Fibroblast of lung (primary cell): ENCODE results near the gene IL18R1. TPM values are rescaled to one million over a fixed set of nuclear protein-coding genes. Genes with fewer than 3 reads are reported as not detected.

Experiments used
- DNase-seq, 2 donors: peaks; one replicate each; pipeline versions ENCODE4 v3.0.0 to v3.0.0-alpha.2; 2010; ENCODE audit warnings: low read depth in 2 of 2
- H2AFZ ChIP-seq: 2 replicates; pipeline ENCODE4 v1.5.1; 2012; ENCODE audit warnings: low read length, control low read depth, inconsistent platforms
- H3K27ac ChIP-seq: 2 replicates; pipeline ENCODE4 v1.5.1; 2011; ENCODE audit warnings: low read length, control low read depth; ENCODE audit not compliant: insufficient read depth
- H3K27me3 ChIP-seq: 2 replicates; pipeline ENCODE4 v1.5.1; 2011; ENCODE audit warnings: mild to moderate bottlenecking, low read length; ENCODE audit not compliant: control insufficient read depth, insufficient read depth
- H3K36me3 ChIP-seq: 2 replicates; pipeline ENCODE4 v1.5.1; 2011; ENCODE audit warnings: low read length; ENCODE audit not compliant: control insufficient read depth, insufficient read depth
- H3K4me1 ChIP-seq: 2 replicates; pipeline ENCODE4 v1.5.1; 2011; ENCODE audit warnings: low read length; ENCODE audit not compliant: control insufficient read depth, insufficient read depth; ENCODE audit errors: extremely low read depth
- H3K4me2 ChIP-seq: 2 replicates; pipeline ENCODE4 v1.5.1; 2011; ENCODE audit warnings: low read length, control low read depth; ENCODE audit not compliant: insufficient read depth; ENCODE audit errors: extremely low read depth
- H3K4me3 ChIP-seq, 4 experiments: fragments of 200-600 bp in 1 of 4; sonication (generic) in 1 of 4; replicated peaks in 1 of 4; 2 replicates each; pipeline ENCODE4 v1.5.1; 2011 to 2016; ENCODE audit warnings: low read length in 4 of 4, low read depth in 3 of 4, mild to moderate bottlenecking in 3 of 4, control low read depth in 2 of 4, inconsistent platforms in 1 of 4, mixed read lengths in 1 of 4; ENCODE audit not compliant: insufficient read depth in 1 of 4; ENCODE audit errors: control extremely low read depth in 1 of 4
- H3K79me2 ChIP-seq: 2 replicates; pipeline ENCODE4 v1.5.1; 2012; ENCODE audit warnings: mild to moderate bottlenecking, low read length, inconsistent platforms; ENCODE audit not compliant: control insufficient read depth, insufficient read depth
- H3K9ac ChIP-seq: 2 replicates; pipeline ENCODE4 v1.5.1; 2011; ENCODE audit warnings: mild to moderate bottlenecking, low read length, control low read depth; ENCODE audit not compliant: insufficient read depth
- H3K9me3 ChIP-seq: 2 replicates; pipeline ENCODE4 v1.5.1; 2012; ENCODE audit warnings: low read depth, low read length; ENCODE audit not compliant: control insufficient read depth, insufficient read depth
- H4K20me1 ChIP-seq: 2 replicates; pipeline ENCODE4 v1.5.1; 2011; ENCODE audit warnings: low read length; ENCODE audit not compliant: control insufficient read depth, insufficient read depth; ENCODE audit errors: extremely low read depth
- CTCF ChIP-seq, 2 donors: IDR thresholded peaks in 1 of 2; conservative IDR thresholded peaks in 1 of 2; 1 replicate in 1 of 2; 2 replicates in 1 of 2; pipeline ENCODE4 v1.5.1; 2011 to 2012; ENCODE audit warnings: low read length in 2 of 2, control low read depth in 1 of 2, inconsistent platforms in 1 of 2, low read depth in 1 of 2, mild to moderate bottlenecking in 1 of 2
- EZH2 ChIP-seq: IDR thresholded peaks from 2 replicates; pipeline ENCODE4 v1.5.1; 2012; ENCODE audit warnings: low read length, control low read depth, mild to moderate bottlenecking; ENCODE audit errors: missing control alignments
- polyA plus RNA-seq, 2 donors: library from polyadenylated mRNA; depleted of rRNA in 1 of 2; stranded (reverse) in 1 of 2; unstranded in 1 of 2; fragments of >200 nt; gene quantifications; 2 replicates each; pipeline ENCODE4 v1.2.1, GENCODE V29; 2011 to 2012; ENCODE audit warnings: missing spikeins in 1 of 2
- total RNA-seq: library from RNA; depleted of rRNA; stranded (reverse); fragments of >200 nt; gene quantifications from 2 replicates; pipeline ENCODE4 v1.2.1, GENCODE V29; 2014

Gene IL18R1
- total and polyA plus RNA-seq, 2 donors (not counting 1 experiment from before 2014, with no cell fraction given): 0.10 to 0.50 TPM

- Histone ChIP-seq H3K9me3 (no peaks in the 10 kb centered on the region), H3K36me3 (no peaks in the 10 kb centered on the region), H3K4me1 (no peaks in the 10 kb centered on the region), H2AFZ (no peak overlapping the region), H3K79me2 (no peaks in the 10 kb centered on the region), H4K20me1 (no peaks in the 10 kb centered on the region), H3K4me2 (no peak overlapping the region), H3K4me3 (no peak overlapping the region), H3K27ac (no peak overlapping the region), H3K9ac (no peak overlapping the region), H3K27me3 (no peaks in the 10 kb centered on the region)
- TF ChIP-seq CTCF (conservative IDR thresholded peaks at IDR 0.05 in 1 of 2, IDR thresholded peaks at IDR 0.05 in 1 of 2; ENCODE audit: low read depth in 1 of 2, low read length in 2 of 2) (no peak), EZH2 (no peak)
- no peak for DNase-seq
These were observed 36.5 kb downstream of the IL18R1 start for GRCh38 chr2:102392096-102392495.

- TF ChIP-seq CTCF (conservative IDR thresholded peaks at IDR 0.05 in 1 of 2, IDR thresholded peaks at IDR 0.05 in 1 of 2; ENCODE audit: low read depth in 1 of 2, low read length in 2 of 2): no peak
- TF ChIP-seq EZH2: no peak
These were observed 37.3 kb downstream of the IL18R1 start for GRCh38 chr2:102392942-102393341.

GRCh38 chr2:102396012-102396411, 40.4 kb downstream of the IL18R1 start:
- H3K4me3 ChIP-seq: no peak overlapping the region
- DNase-seq: no peak
- H4K20me1 ChIP-seq: no peaks in the 10 kb centered on the region
- H3K36me3 ChIP-seq: no peaks in the 10 kb centered on the region
- H3K4me2 ChIP-seq: no peak overlapping the region
- no peak overlapping the region for H3K27ac ChIP-seq
- H3K79me2 ChIP-seq: no peaks in the 10 kb centered on the region
- no peaks in the 10 kb centered on the region for H3K4me1 ChIP-seq
- no peaks in the 10 kb centered on the region for H3K27me3 ChIP-seq
- H2AFZ ChIP-seq: no peak overlapping the region
- TF ChIP-seq CTCF (conservative IDR thresholded peaks at IDR 0.05 in 1 of 2, IDR thresholded peaks at IDR 0.05 in 1 of 2; ENCODE audit: low read depth in 1 of 2, low read length in 2 of 2): no peak
- TF ChIP-seq EZH2: no peak
- no peak overlapping the region for H3K9ac ChIP-seq
- no peaks in the 10 kb centered on the region for H3K9me3 ChIP-seq

More at GRCh38 chr2:102392942-102393341, 37.3 kb downstream of the IL18R1 start:
- Histone ChIP-seq H4K20me1 (no peaks in the 10 kb centered on the region), H3K27ac (no peak overlapping the region), H3K4me1 (no peaks in the 10 kb centered on the region), H2AFZ (no peak overlapping the region), H3K9ac (no peak overlapping the region), H3K4me3 (no peak overlapping the region), H3K79me2 (no peaks in the 10 kb centered on the region), H3K9me3 (no peaks in the 10 kb centered on the region), H3K27me3 (no peaks in the 10 kb centered on the region), H3K36me3 (no peaks in the 10 kb centered on the region), H3K4me2 (no peak overlapping the region)
- peak in 1 of 2 donors; percentile 12 for DNase-seq
